HepG2 (cell line): Measurements from ENCODE around the gene KIF21B. TPM values are rescaled to one million over a fixed set of nuclear protein-coding genes. Genes with fewer than 3 reads are reported as not detected.

ENCODE experiments used
- ATAC-seq: fragments of 200-7000 bp; cut with Tn5 transposase; 3 replicates; pipeline ENCODE4 v1.9.1; 2020; ENCODE audit warnings: mild to moderate bottlenecking, moderate library complexity
- BruUV-seq: library from RNA; stranded (reverse); fragments of 400-500 nt; replicated peaks from 2 replicates; lab custom pipeline; 2021; lab: Mats Ljungman, UMichigan
- CTCF ChIA-PET: fragments of 300-600 bp; formaldehyde crosslinking; extraction: SDS; loops from one replicate; lab custom pipeline; 2021; ENCODE audit warnings: low total read pairs, inconsistent platforms, low intra/inter-chr PET ratio; lab: Yijun Ruan, JAX
- POLR2A ChIA-PET: fragments of 350-600 bp; sonication (Branson Sonifier 250); formaldehyde crosslinking; loops from one replicate; lab custom pipeline; 2020; ENCODE audit warnings: antibody characterized with exemption, inconsistent platforms; lab: Yijun Ruan, JAX
- DNase-seq: peaks from one replicate; pipeline ENCODE4 v3.0.0-alpha.2; 2015; ENCODE audit warnings: low spot score
- FAIRE-seq: peaks from 3 replicates; lab custom pipeline; 2011; peaks lifted over from hg19 to GRCh38; lab: Jason Lieb, UNC
- H2AFZ ChIP-seq: one replicate; pipeline ENCODE4 v1.6.1; 2011; ENCODE audit warnings: low read length, inconsistent platforms
- H3K27ac ChIP-seq: fragments of 300-600 bp; 3 replicates; pipeline ENCODE4 v1.8.0; 2011; ENCODE audit warnings: mixed run types, mild to moderate bottlenecking, mixed read lengths, low read length, inconsistent platforms; ENCODE audit not compliant: insufficient read depth; ENCODE audit errors: extremely low read length
- H3K27me3 ChIP-seq, 2 experiments: fragments of 200-600 bp in 1 of 2; 2 replicates in 1 of 2; 3 replicates in 1 of 2; pipeline versions ENCODE4 v1.6.0 to v1.8.0; 2011; ENCODE audit warnings: low read length in 2 of 2, mild to moderate bottlenecking in 2 of 2, moderate library complexity in 2 of 2, inconsistent platforms in 1 of 2; ENCODE audit not compliant: insufficient read depth in 2 of 2, control insufficient read depth in 1 of 2
- H3K36me3 ChIP-seq, 2 experiments: fragments of 200-600 bp in 1 of 2; replicated peaks in 1 of 2; 2 replicates in 1 of 2; 3 replicates in 1 of 2; pipeline versions ENCODE4 v1.5.1 to v1.8.0; 2011; ENCODE audit warnings: low read length in 2 of 2, inconsistent platforms in 1 of 2; ENCODE audit not compliant: insufficient read depth in 2 of 2, control insufficient read depth in 1 of 2
- H3K4me1 ChIP-seq: 2 replicates; pipeline ENCODE4 v1.5.1; 2012; ENCODE audit warnings: low read length, inconsistent platforms; ENCODE audit not compliant: insufficient read depth
- H3K4me2 ChIP-seq: 2 replicates; pipeline ENCODE4 v1.6.0; 2011; ENCODE audit warnings: low read depth, low read length, inconsistent platforms
- H3K4me3 ChIP-seq, 3 experiments: fragments of 200-600 bp in 1 of 3; sonication (generic), shearing (Covaris generic) in 1 of 3; replicated peaks in 1 of 3; 2 replicates each; pipeline ENCODE4 v1.5.1; 2011 to 2016; ENCODE audit warnings: low read length in 3 of 3, inconsistent platforms in 2 of 3, low read depth in 2 of 3, mild to moderate bottlenecking in 2 of 3, control low read depth in 1 of 3, mixed read lengths in 1 of 3; ENCODE audit not compliant: insufficient read depth in 1 of 3
- H3K79me2 ChIP-seq: one replicate; pipeline ENCODE4 v1.6.1; 2011; ENCODE audit warnings: low read length, inconsistent platforms; ENCODE audit not compliant: insufficient read depth
- H3K9ac ChIP-seq: 2 replicates; pipeline ENCODE4 v1.6.0; 2011; ENCODE audit warnings: mild to moderate bottlenecking, low read depth, low read length, inconsistent platforms; ENCODE audit not compliant: insufficient read depth
- H3K9me3 ChIP-seq: 2 replicates; pipeline ENCODE4 v1.5.1; 2012; ENCODE audit warnings: mild to moderate bottlenecking, low read length
- H4K20me1 ChIP-seq: 2 replicates; pipeline ENCODE4 v1.6.0; 2011; ENCODE audit warnings: inconsistent platforms, mild to moderate bottlenecking, low read length, moderate library complexity; ENCODE audit not compliant: insufficient read depth
- ARHGAP35 ChIP-seq: sonication (generic); formaldehyde crosslinking; IDR thresholded peaks from 2 replicates; pipeline ENCODE4 v1.9.0; 2022; ENCODE audit warnings: mild to moderate bottlenecking, inconsistent platforms, moderate library complexity, missing genetic modification reagents, borderline replicate concordance
- ATF4 ChIP-seq, 2 experiments: fragments of 450-650 bp in 1 of 2; sonication (generic) in 1 of 2; formaldehyde crosslinking; IDR thresholded peaks; 2 replicates each; pipeline versions ENCODE4 v1.5.0 to v1.8.0; 2020 to 2022; ENCODE audit warnings: mild to moderate bottlenecking in 1 of 2, missing genetic modification reagents in 1 of 2
- EHMT2 ChIP-seq: fragments of 200-600 bp; sonication (generic); IDR thresholded peaks from 2 replicates; pipeline ENCODE4 v1.7.0; 2017; ENCODE audit warnings: antibody characterized with exemption, low read depth, low read length, borderline replicate concordance
- EP300 ChIP-seq, 3 experiments: sonication (generic) in 1 of 3; formaldehyde crosslinking in 1 of 3; IDR thresholded peaks; 2 replicates each; pipeline versions ENCODE4 v1.5.1 to v1.6.1; 2011 to 2020; ENCODE audit warnings: low read depth in 2 of 3, low read length in 2 of 3, borderline replicate concordance in 1 of 3, improper control_type of control experiment in 1 of 3, mild to moderate bottlenecking in 1 of 3, missing genetic modification reagents in 1 of 3, moderate library complexity in 1 of 3
- HIC2 ChIP-seq: sonication (generic); formaldehyde crosslinking; IDR thresholded peaks from 2 replicates; pipeline ENCODE4 v1.9.0; 2022; ENCODE audit warnings: low read depth, missing genetic modification reagents
- JDP2 ChIP-seq: sonication (generic); formaldehyde crosslinking; IDR thresholded peaks from 2 replicates; pipeline ENCODE4 v1.8.1; 2022; ENCODE audit warnings: missing genetic modification reagents, borderline replicate concordance
- KAT7 ChIP-seq: IDR thresholded peaks from 2 replicates; pipeline ENCODE4 v1.6.1; 2018; ENCODE audit warnings: borderline replicate concordance, missing compliant biosample characterization
- SALL1 ChIP-seq: sonication (generic); formaldehyde crosslinking; IDR thresholded peaks from 2 replicates; pipeline ENCODE4 v1.8.0; 2022; ENCODE audit warnings: mild to moderate bottlenecking, missing genetic modification reagents
- SRSF4 ChIP-seq: fragments of 200-400 bp; formaldehyde crosslinking; IDR thresholded peaks from one replicate; pipeline ENCODE4 v1.6.1; 2018; ENCODE audit warnings: mild to moderate bottlenecking, low read depth, low read length, moderate library complexity; ENCODE audit not compliant: poor library complexity, severe bottlenecking
- THAP11 ChIP-seq: IDR thresholded peaks from 2 replicates; pipeline ENCODE4 v1.6.1; 2016; ENCODE audit warnings: missing biosample characterization, missing genetic modification reagents
- YEATS4 ChIP-seq: sonication (generic); formaldehyde crosslinking; IDR thresholded peaks from 2 replicates; pipeline ENCODE4 v1.4.0; 2020; ENCODE audit warnings: missing genetic modification reagents, borderline replicate concordance
- ZBTB44 ChIP-seq: sonication (generic); formaldehyde crosslinking; IDR thresholded peaks from 2 replicates; pipeline ENCODE4 v1.4.0; 2020; ENCODE audit warnings: missing genetic modification reagents
- ZNF451 ChIP-seq: sonication (generic); formaldehyde crosslinking; IDR thresholded peaks from 2 replicates; pipeline ENCODE4 v1.5.0; 2020; ENCODE audit warnings: mild to moderate bottlenecking, missing genetic modification reagents
- ZNF501 ChIP-seq: sonication (generic); formaldehyde crosslinking; IDR thresholded peaks from 2 replicates; pipeline ENCODE4 v1.5.1; 2020; ENCODE audit warnings: mild to moderate bottlenecking, moderate library complexity, missing genetic modification reagents
- ZNF512B ChIP-seq: sonication (generic); formaldehyde crosslinking; IDR thresholded peaks from 2 replicates; pipeline ENCODE4 v1.5.1; 2020; ENCODE audit warnings: missing genetic modification reagents, mild to moderate bottlenecking, borderline replicate concordance
- WGBS: methylation state at CpG from one replicate; pipeline ENCODE4 v1.1.6; 2017; ENCODE audit warnings: low lambda C conversion rate; 5-methylcytosine and 5-hydroxymethylcytosine counted together
- in situ Hi-C: cut with HindIII; loops from 2 replicates; pipeline ENCODE4 v1.10.0; 2017; ENCODE audit warnings: low pct_unique_long_range_greater_than_20kb; ENCODE audit not compliant: extremely low pct_ligation_motif_present
- intact Hi-C: fragments of 100-400 bp; cut with micrococcal nuclease; formaldehyde crosslinking; loops from one replicate; pipeline ENCODE4 v1.10.0; 2022; ENCODE audit not compliant: unreplicated experiment
- polyA plus RNA-seq, 8 experiments: library from polyadenylated mRNA; depleted of rRNA in 3 of 8; stranded (reverse) in 7 of 8; unstranded in 1 of 8; fragments of >200 nt; fragmentation: Illumina TruSeq in 4 of 8; extraction: Trizol in 4 of 8; gene quantifications; 2 replicates each; pipeline versions ENCODE4 v1.2.1 to v1.2.3, GENCODE V29; 2011 to 2016; ENCODE audit warnings: low read depth in 4 of 8, missing spikeins in 1 of 8, mixed read lengths in 1 of 8; ENCODE audit not compliant: insufficient read depth in 1 of 8
- total RNA-seq, 5 experiments: library from RNA; depleted of rRNA; stranded (reverse); fragments of >200 nt; fragmentation: Illumina TruSeq; extraction: Trizol; gene quantifications; 2 replicates each; pipeline ENCODE4 v1.2.3, GENCODE V29; 2016; ENCODE audit warnings: low read depth in 1 of 5

KIF21B gene
- total and polyA plus RNA-seq, 2 of the 13 experiments (the other 11 are each of a cell fraction or from before 2014, with no cell fraction given) = 0.17 to 0.20 TPM

GRCh38 chr1:201019321-201019977 is 4.1 kb downstream of the KIF21B start:
- WGBS = 39% methylated on average over 4 of the region's 5 CpGs
- intact Hi-C loops = no loop called here
- H3K27ac ChIP-seq = no peak overlapping the region
- FAIRE-seq (no peak), ATAC-seq (no peak), DNase-seq (peak; percentile 17)
- no peak overlapping the region; a peak in 1 of 6 replicates for H3K4me3 ChIP-seq
- ChIA-PET CTCF (no interaction called here), POLR2A (no interaction called here)
- H4K20me1 ChIP-seq = no peaks in the 10 kb centered on the region
- H3K79me2 ChIP-seq = no peaks in the 10 kb centered on the region
- H3K4me1 ChIP-seq = peaks cover 57% of the 10 kb centered on the region
- H3K36me3 ChIP-seq = no peaks in the 10 kb centered on the region
- peak overlapping the region; percentile 27; the same call in 1 of the 2 replicates for H3K4me2 ChIP-seq
- BruUV-seq = no TSS peak
- H2AFZ ChIP-seq = no peak overlapping the region
- H3K9me3 ChIP-seq = no peaks in the 10 kb centered on the region
- H3K9ac ChIP-seq = no peak overlapping the region
- peaks cover 13 to 47% of the 10 kb centered on the region in 2 experiments for H3K27me3 ChIP-seq
- in situ Hi-C loops = no loop called here
- TF ChIP-seq EP300 (IDR thresholded peaks at IDR 0.05; ENCODE audit: low read depth in 2 of 2, low read length in 2 of 2) (no peak), EP300 (CRISPR knock-in tag; IDR thresholded peaks at IDR 0.05; ENCODE audit: borderline replicate concordance) (0 out of 2 replicates have a peak, but pooled peaks have one; percentile 15), THAP11 (CRISPR knock-in tag) (0 out of 2 replicates have a peak, but pooled peaks have one; percentile 23), ZBTB44 (CRISPR knock-in tag) (no peak), EHMT2 (no peak), JDP2 (CRISPR knock-in tag) (no peak), ZNF451 (CRISPR knock-in tag) (no peak), ZNF512B (CRISPR knock-in tag) (no peak), KAT7 (CRISPR knock-in tag) (no peak), YEATS4 (CRISPR knock-in tag) (no peak), SALL1 (CRISPR knock-in tag) (peak; percentile 20; the same call in 1 of the 2 replicates), ATF4 (CRISPR knock-in tag; IDR thresholded peaks at IDR 0.05) (peak in 1 of 2 experiments; percentile 98; a peak in 2 of 4 replicates), SRSF4 (no peak), ARHGAP35 (no peak), HIC2 (CRISPR knock-in tag) (peak; percentile 77), ZNF501 (CRISPR knock-in tag) (no peak)
